Left lung (tissue), 10 donors: ENCODE data around the gene PXK. TPM values are rescaled to one million over a fixed set of nuclear protein-coding genes. Genes with fewer than 3 reads are reported as not detected.

Experiments used
- ATAC-seq: fragments of 200-7000 bp; cut with Tn5 transposase; one replicate; pipeline ENCODE4 v1.9.1; 2020; ENCODE audit warnings: moderate library complexity
- DNase-seq, 4 donors: peaks; one replicate each; pipeline ENCODE4 v3.0.0-alpha.2; 2013 to 2020
- H3K27ac ChIP-seq, 2 donors: fragments of 200-600 bp; sonication (generic) in 1 of 2; one replicate each; pipeline versions ENCODE4 v1.5.0 to v1.8.0; 2020 to 2021
- H3K27me3 ChIP-seq, 2 donors: fragments of 200-600 bp; sonication (generic) in 1 of 2; one replicate each; pipeline versions ENCODE4 v1.5.0 to v1.8.0; 2020 to 2021
- H3K36me3 ChIP-seq, 2 donors: fragments of 200-600 bp; sonication (generic) in 1 of 2; one replicate each; pipeline versions ENCODE4 v1.5.0 to v1.8.0; 2020 to 2021
- H3K4me1 ChIP-seq, 2 donors: fragments of 200-600 bp; one replicate each; pipeline ENCODE4 v1.8.0; 2021
- H3K4me3 ChIP-seq, 2 donors: fragments of 200-600 bp; sonication (generic) in 1 of 2; one replicate each; pipeline versions ENCODE4 v1.5.0 to v1.8.0; 2020 to 2021; ENCODE audit warnings: mild to moderate bottlenecking in 1 of 2
- H3K9me3 ChIP-seq, 2 donors: fragments of 200-600 bp; sonication (generic) in 1 of 2; one replicate each; pipeline versions ENCODE4 v1.5.0 to v1.8.0; 2020 to 2021
- intact Hi-C, 2 donors: fragments of 100-400 bp; cut with DNase I; formaldehyde crosslinking; loops; one replicate each; pipeline versions ENCODE4 v1.11.2 to v1.14.2; 2022
- polyA plus RNA-seq, 6 donors: library from polyadenylated mRNA; unstranded; fragments of 120-200 nt; gene quantifications; one replicate each; pipeline ENCODE4 v1.2.1, GENCODE V29; 2013; ENCODE audit not compliant: insufficient read length in 6 of 6
- total RNA-seq, 2 donors: library from RNA; stranded (reverse); fragmentation: NEBNext Ultra II Directional; extraction: Animal tissue kit (Norgen Biotek cat#: 25700); gene quantifications; one replicate each; pipeline ENCODE4 v1.2.1, GENCODE V29; 2021
- TF ChIP-seq, protein P1 (sequence below), 2 donors: fragments of 200-600 bp; sonication (generic) in 1 of 2; IDR thresholded peaks; one replicate each; pipeline versions ENCODE4 v1.5.0 to v1.8.0; 2021; ENCODE audit warnings: antibody characterized with exemption in 2 of 2
- donor health status: DM: no; HTN: yes; CAD: no.
- donor health status: DM: no; HTN: no; CAD: no.

PXK gene
- total and polyA plus RNA-seq, 8 donors, result 19.0 to 42.3 (median 34.0) TPM

DNA sequence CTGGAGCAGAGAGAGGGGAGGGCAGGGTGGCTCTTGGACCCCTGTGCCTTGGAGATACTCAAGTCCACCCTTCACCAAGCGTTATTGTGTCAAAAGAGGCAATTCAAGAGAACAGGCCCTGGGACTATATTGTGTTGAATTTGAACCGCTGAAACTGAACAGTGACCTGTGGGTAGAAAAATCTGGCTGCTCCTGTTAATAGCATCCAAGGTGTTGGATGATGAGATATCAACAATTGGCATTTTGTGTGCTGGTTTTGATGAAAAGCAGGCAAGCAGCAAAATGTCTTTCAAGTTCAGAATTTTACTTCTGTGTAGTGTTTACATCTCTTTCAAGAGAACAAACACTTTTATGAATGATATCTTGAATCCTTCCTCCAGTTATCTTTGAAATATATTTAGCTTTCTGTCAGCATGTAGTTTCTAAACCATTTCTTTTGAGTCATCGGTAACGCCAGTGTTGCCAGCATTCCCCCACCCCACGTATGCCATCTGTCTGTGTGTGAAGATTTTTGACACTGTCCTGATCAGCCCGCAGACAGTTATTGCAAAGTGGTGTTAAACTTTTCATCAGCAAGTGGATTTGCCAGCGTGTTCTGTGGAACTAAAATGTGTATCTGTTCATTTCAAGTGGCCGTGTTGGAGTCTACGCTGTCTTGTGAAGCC is 66.1 kb downstream of the PXK start:
- H3K27me3 ChIP-seq, result no peaks in the 10 kb centered on the region
- ATAC-seq (no peak), DNase-seq (no peak)
- TF ChIP-seq, protein P1, sequence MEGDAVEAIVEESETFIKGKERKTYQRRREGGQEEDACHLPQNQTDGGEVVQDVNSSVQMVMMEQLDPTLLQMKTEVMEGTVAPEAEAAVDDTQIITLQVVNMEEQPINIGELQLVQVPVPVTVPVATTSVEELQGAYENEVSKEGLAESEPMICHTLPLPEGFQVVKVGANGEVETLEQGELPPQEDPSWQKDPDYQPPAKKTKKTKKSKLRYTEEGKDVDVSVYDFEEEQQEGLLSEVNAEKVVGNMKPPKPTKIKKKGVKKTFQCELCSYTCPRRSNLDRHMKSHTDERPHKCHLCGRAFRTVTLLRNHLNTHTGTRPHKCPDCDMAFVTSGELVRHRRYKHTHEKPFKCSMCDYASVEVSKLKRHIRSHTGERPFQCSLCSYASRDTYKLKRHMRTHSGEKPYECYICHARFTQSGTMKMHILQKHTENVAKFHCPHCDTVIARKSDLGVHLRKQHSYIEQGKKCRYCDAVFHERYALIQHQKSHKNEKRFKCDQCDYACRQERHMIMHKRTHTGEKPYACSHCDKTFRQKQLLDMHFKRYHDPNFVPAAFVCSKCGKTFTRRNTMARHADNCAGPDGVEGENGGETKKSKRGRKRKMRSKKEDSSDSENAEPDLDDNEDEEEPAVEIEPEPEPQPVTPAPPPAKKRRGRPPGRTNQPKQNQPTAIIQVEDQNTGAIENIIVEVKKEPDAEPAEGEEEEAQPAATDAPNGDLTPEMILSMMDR (IDR thresholded peaks at IDR 0.05), result no peak
- H3K36me3 ChIP-seq, result peaks cover 0 to 89% of the 10 kb centered on the region in 2 donors
- intact Hi-C loops, result no loop called here
- H3K4me1 ChIP-seq, result peaks cover 0 to 4% of the 10 kb centered on the region in 2 donors
- no peak overlapping the region for H3K4me3 ChIP-seq
- H3K9me3 ChIP-seq, result no peaks in the 10 kb centered on the region
- H3K27ac ChIP-seq, result no peak overlapping the region

DNA sequence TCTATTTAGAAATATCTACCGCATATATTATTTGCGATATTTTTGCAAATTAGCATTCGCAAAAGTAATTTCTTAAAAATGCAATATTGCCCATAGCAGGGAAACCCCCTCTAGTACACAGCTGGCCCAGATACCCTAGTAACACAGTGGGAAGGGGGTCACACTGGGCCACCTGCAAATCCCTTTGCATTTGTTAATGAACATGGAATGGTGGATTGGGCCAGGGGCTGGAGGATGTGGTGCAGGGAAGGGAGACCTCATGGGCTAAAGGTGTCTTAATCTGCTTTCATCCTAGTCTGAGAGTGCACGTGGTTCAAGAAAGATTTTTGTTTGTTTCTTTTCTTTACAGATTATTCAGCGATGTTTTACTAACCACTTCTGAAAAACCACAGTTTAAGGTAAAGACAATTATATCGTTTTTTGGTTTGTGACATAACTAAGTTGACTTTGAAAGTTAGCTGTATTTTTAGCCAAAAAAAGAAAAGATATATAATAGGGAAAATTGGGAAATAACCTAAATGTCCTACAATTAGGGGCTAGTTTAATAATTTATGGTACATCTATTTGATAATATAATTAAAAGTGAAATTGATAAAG is 70.9 kb downstream of the PXK start:
- Histone ChIP-seq H3K27ac (no peak overlapping the region), H3K27me3 (no peaks in the 10 kb centered on the region), H3K4me3 (no peak overlapping the region), H3K9me3 (no peaks in the 10 kb centered on the region), H3K4me1 (no peaks in the 10 kb centered on the region), H3K36me3 (peaks cover 0 to 85% of the 10 kb centered on the region in 2 donors)
- TF ChIP-seq, protein P1 (IDR thresholded peaks at IDR 0.05), result no peak
- DNase-seq, result no peak
- intact Hi-C loops, result no loop called here
- ATAC-seq, result no peak

DNA sequence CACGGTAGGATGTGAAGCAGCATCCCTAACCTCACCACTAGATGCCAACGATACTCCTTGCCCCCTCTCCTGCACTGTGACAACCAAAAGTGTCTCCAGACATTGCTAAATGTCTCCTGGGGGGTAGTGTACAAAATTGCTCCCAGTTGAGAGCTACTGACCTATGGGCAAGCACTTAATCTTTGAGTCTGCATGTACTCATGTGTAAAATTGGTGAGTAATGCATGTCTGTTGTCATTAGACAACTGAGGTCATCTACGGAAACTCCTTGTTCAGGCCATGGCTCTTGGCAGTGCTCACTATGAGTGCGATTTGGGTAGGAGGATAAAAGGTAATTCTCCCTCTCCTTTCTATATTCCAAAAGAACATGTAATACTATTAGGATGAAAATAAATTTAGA is 71.7 kb downstream of the PXK start:
- TF ChIP-seq, protein P1 (IDR thresholded peaks at IDR 0.05), result no peak
- Histone ChIP-seq H3K4me3 (no peak overlapping the region), H3K4me1 (no peaks in the 10 kb centered on the region), H3K9me3 (no peaks in the 10 kb centered on the region), H3K27me3 (no peaks in the 10 kb centered on the region), H3K36me3 (peaks cover 0 to 85% of the 10 kb centered on the region in 2 donors), H3K27ac (no peak overlapping the region)
- ATAC-seq (no peak), DNase-seq (no peak)
- intact Hi-C loops, result no loop called here

DNA sequence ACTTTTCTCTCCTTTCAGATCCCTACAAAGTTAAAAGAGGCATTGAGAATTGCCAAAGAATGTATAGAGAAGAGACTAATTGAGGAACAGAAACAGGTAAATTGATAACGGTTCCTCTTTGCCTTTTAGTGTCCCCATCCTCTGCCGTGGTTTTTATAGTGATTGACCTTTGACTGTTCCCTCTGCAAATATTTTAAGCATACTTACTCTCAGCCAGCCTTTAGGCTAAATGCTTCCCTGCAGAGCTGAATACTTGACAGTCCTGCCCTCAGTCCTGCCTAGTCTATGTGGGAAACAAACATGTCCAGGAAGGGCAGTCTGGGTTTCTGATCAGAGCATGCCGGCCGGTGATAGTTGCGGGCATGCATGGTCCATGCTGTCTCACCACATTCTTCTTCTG is 76.2 kb downstream of the PXK start:
- H3K9me3 ChIP-seq, result no peaks in the 10 kb centered on the region
- H3K36me3 ChIP-seq, result peaks cover 0 to 92% of the 10 kb centered on the region in 2 donors
- ATAC-seq (no peak), DNase-seq (no peak)
- no peak overlapping the region for H3K27ac ChIP-seq
- H3K4me1 ChIP-seq, result no peaks in the 10 kb centered on the region
- TF ChIP-seq, protein P1 (IDR thresholded peaks at IDR 0.05), result no peak
- intact Hi-C loops, result no loop called here
- no peak overlapping the region for H3K4me3 ChIP-seq
- no peaks in the 10 kb centered on the region for H3K27me3 ChIP-seq

DNA sequence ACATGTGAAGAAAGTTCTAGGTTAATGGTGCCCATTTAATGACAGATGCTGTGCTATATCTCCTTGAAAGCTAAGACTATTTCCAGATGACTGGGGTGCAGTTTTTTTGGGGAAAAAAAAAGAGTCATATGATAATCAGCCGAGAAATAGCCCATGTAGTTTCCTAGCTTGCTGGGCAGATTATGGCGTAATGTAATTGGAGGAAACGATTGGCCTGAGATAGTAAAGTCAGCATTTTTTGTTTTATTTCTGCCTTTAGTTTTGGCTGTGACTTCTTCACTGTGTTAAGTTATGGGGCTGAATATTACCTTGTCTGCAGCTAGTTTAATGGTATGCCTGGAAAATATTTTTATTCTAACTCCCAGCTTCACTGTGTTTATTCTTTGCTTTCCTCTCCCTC is 77.0 kb downstream of the PXK start:
- no peaks in the 10 kb centered on the region for H3K27me3 ChIP-seq
- no peaks in the 10 kb centered on the region for H3K4me1 ChIP-seq
- DNase-seq (no peak), ATAC-seq (no peak)
- H3K4me3 ChIP-seq, result no peak overlapping the region
- intact Hi-C loops, result loop anchor here in 1 of 2 donors (5.0 kb wide), 1 partner anchor 77 kb away; the partner anchor contains the start of gene PXK
- H3K36me3 ChIP-seq, result peaks cover 0 to 84% of the 10 kb centered on the region in 2 donors
- TF ChIP-seq, protein P1 (IDR thresholded peaks at IDR 0.05), result no peak
- no peak overlapping the region for H3K27ac ChIP-seq
- no peaks in the 10 kb centered on the region for H3K9me3 ChIP-seq
